ENCODE data around the gene TEDC2. TPM values are rescaled to one million over a fixed set of nuclear protein-coding genes. Genes with fewer than 3 reads are reported as not detected.

Gene TEDC2
- total RNA-seq, 1 experiment from 2014 or later = 30.9 TPM

- DNase-seq = no peak
- no peak overlapping the region for H3K4me3 ChIP-seq
Observed at GRCh38 chr16:2498531-2499253, 38.8 kb downstream of the TEDC2 start.

GRCh38 chr16:2499454-2499853 is 39.5 kb downstream of the TEDC2 start:
- Histone ChIP-seq H3K27me3 (no peaks in the 10 kb centered on the region), H3K4me3 (no peak overlapping the region), H3K9me3 (replicated peaks) (no peaks in the 10 kb centered on the region), H3K27ac (no peak overlapping the region), H3K4me1 (peaks cover 32% of the 10 kb centered on the region), H3K36me3 (no peaks in the 10 kb centered on the region)
- no peak for DNase-seq

More at GRCh38 chr16:2498531-2499253, 38.8 kb downstream of the TEDC2 start:
- Histone ChIP-seq H3K9me3 (replicated peaks) (no peaks in the 10 kb centered on the region), H3K4me1 (peaks cover 32% of the 10 kb centered on the region), H3K27ac (no peak overlapping the region), H3K27me3 (no peaks in the 10 kb centered on the region), H3K36me3 (no peaks in the 10 kb centered on the region)

GRCh38 chr16:2499890-2500429 is 40.1 kb downstream of the TEDC2 start:
- Histone ChIP-seq H3K27ac (no peak overlapping the region), H3K27me3 (no peaks in the 10 kb centered on the region), H3K4me3 (no peak overlapping the region), H3K4me1 (peaks cover 32% of the 10 kb centered on the region), H3K9me3 (replicated peaks) (no peaks in the 10 kb centered on the region), H3K36me3 (no peaks in the 10 kb centered on the region)
- DNase-seq = no peak

- no peak for DNase-seq
- H3K4me1 ChIP-seq = peaks cover 32% of the 10 kb centered on the region
Observed at GRCh38 chr16:2500430-2500917, 40.6 kb downstream of the TEDC2 start.

DNA sequence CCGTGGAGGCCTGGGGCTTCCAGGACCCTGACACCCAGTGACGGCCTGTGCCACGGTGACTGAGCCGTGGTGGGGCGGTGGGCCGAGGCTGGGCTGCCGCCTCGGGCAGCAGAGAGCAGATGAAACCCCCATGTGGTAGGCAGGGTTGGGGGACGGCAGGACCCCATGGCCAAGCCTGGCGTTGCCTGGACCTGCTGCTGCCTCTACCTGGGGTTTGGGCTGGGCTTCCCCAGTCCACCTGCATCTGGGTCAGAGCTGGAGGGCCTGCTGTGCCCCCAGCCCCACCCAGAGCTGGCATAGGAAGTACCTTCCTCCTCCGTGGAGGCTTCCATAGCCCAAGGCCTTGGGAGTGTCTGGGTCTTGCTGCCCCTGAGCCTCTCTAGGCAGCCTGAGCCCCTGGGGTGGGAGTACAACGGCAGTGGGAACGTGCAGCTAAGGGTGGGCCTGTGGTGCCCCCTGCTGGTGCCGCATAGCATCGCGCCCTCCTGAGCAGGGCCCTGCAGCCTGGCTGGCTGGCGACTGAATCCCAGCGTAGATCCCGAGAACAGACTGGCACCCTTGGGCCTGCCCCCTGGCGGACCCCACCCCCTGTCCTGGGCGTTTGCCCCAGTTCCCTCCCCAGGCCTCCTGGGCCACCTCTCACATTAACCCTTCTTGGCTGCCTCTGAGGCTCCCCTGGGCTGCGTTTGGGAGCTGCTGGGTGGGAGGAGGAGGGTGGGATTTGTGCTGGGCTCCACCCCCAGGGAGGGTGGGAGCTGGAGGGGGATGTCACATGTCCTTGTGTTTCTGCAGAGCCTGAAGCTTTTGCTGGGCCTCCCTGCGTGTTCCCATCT is 41.2 kb downstream of the TEDC2 start:
- H3K4me3 ChIP-seq = peak overlapping the region; percentile 25
- H3K36me3 ChIP-seq = no peaks in the 10 kb centered on the region
- H3K4me1 ChIP-seq = peaks cover 32% of the 10 kb centered on the region
- no peaks in the 10 kb centered on the region for H3K9me3 ChIP-seq (replicated peaks)
- H3K27ac ChIP-seq = no peak overlapping the region
- H3K27me3 ChIP-seq = no peaks in the 10 kb centered on the region
- peak; percentile 84 to 90 for DNase-seq

More at GRCh38 chr16:2500430-2500917, 40.6 kb downstream of the TEDC2 start:
- no peaks in the 10 kb centered on the region for H3K36me3 ChIP-seq
- no peaks in the 10 kb centered on the region for H3K9me3 ChIP-seq (replicated peaks)
- H3K27ac ChIP-seq = no peak overlapping the region
- no peaks in the 10 kb centered on the region for H3K27me3 ChIP-seq
- no peak overlapping the region for H3K4me3 ChIP-seq

DNA sequence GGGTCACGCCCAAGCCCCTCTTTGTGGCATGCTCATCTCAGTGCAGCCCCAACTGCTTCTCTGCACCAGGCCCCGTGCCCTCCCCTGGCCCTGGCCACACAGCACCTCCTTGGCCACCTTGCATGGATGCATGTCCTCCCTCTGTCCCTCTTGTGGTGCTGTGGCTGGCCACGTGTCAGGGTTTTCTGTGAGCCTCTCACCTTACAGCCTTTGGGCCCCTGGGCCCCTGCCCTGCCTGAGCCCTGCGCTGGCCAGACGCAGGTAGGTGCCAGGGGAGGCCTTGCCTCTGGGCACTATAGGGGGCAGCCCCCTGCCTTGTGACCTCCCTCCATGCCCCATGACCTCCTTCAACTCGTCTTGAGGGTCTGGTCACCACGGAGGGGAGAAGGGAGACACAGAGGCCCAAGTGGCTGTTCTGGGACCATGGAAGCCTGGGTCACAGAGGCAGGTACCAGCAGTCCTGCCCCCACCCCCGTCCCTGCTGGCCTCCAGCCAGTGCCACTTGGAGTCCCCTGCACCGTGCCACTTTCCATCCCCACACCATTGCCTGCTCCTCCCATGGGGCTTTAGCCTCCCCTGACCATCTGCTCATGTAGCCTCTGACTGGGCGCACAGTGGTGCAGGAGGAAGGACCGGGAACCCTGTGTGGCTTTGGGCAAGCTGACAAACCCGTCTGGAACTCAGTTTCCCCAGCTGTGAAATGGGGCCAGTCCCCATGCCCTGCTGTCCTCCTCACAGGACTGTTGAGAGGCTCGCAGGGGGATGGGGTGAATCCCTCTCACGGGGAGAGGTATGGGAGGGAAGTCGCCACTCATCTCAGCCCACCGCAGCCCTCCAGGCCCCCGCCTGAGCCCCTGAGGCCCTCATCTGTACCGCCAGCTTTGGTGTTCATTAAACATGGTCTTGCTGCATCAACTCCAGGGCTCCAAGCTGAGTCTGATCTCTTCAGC is 42.3 kb downstream of the TEDC2 start:
- H3K36me3 ChIP-seq = no peaks in the 10 kb centered on the region
- no peak overlapping the region for H3K4me3 ChIP-seq
- H3K27me3 ChIP-seq = no peaks in the 10 kb centered on the region
- no peaks in the 10 kb centered on the region for H3K9me3 ChIP-seq (replicated peaks)
- peaks cover 34% of the 10 kb centered on the region for H3K4me1 ChIP-seq
- no peak for DNase-seq
- H3K27ac ChIP-seq = no peak overlapping the region

DNA sequence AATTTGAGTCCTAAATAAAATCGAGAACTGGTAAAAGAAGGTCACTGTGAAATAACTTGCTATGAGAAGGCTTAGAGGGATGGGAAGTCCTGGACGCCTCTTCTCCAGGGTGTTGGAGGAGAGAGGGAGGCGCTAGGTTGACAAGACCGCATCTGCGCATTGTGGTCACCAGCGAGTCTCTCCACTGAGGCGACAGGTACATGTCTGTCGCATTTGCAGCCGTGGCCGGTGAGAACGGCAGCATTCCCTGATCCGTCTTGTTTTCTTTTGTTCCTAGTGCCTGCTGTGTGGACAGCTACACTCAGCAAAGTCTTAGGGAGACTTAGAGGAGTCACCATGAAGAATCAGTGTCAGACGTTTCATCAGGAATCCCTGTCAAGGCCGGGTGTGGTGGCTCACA is 45.8 kb downstream of the TEDC2 start:
- DNase-seq = no peak
- H3K27me3 ChIP-seq = no peaks in the 10 kb centered on the region
- peaks cover 28% of the 10 kb centered on the region for H3K4me1 ChIP-seq
- no peak overlapping the region for H3K27ac ChIP-seq
- H3K36me3 ChIP-seq = no peaks in the 10 kb centered on the region
- no peak overlapping the region for H3K4me3 ChIP-seq
- no peaks in the 10 kb centered on the region for H3K9me3 ChIP-seq (replicated peaks)

DNA sequence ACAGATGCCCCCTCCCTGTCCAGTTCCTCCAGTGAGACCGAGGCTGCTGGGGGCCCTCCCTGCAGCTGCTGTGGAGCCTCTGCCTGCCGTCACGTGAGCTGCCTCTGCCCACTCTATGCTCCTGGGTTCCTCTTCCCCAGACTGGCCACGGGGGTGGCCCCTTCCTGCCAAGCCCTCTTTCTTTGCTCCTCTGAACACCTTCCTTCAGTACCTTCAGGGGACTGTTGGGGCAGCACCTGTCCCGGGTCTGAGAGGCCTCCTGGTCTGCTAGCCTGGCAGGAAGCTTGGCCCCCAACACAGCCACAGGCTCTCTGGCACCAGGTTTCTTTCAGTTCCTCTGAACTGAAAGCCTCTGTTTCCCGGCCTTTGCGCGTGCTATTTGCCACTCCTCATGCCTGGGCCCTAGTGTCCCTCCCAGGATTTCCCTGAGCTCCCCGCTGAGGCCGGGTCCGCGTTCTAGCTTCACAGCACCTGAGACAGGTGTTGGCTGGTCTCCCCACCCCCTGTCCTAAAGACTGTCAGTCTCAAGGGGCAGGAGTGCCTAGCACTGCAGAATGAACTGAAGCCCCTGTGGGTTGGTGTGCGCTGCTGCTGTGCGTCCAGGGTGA is 47.2 kb downstream of the TEDC2 start:
- DNase-seq = peak; percentile 43 to 54
- no peaks in the 10 kb centered on the region for H3K36me3 ChIP-seq
- no peaks in the 10 kb centered on the region for H3K9me3 ChIP-seq (replicated peaks)
- no peak overlapping the region for H3K4me3 ChIP-seq
- peaks cover 19% of the 10 kb centered on the region for H3K4me1 ChIP-seq
- H3K27me3 ChIP-seq = no peaks in the 10 kb centered on the region
- peak overlapping the region; percentile 17; the same call in 1 of the 2 replicates for H3K27ac ChIP-seq

- H3K27ac ChIP-seq = no peak overlapping the region
- no peaks in the 10 kb centered on the region for H3K36me3 ChIP-seq
- H3K4me3 ChIP-seq = no peak overlapping the region
- no peak for DNase-seq
- no peaks in the 10 kb centered on the region for H3K9me3 ChIP-seq (replicated peaks)
- peaks cover 14% of the 10 kb centered on the region for H3K4me1 ChIP-seq
- no peaks in the 10 kb centered on the region for H3K27me3 ChIP-seq
Observed at GRCh38 chr16:2507665-2508064, 47.8 kb downstream of the TEDC2 start.

GRCh38 chr16:2508722-2509400 is 49.0 kb downstream of the TEDC2 start:
- Histone ChIP-seq H3K9me3 (replicated peaks) (no peaks in the 10 kb centered on the region), H3K27ac (no peak overlapping the region)

DNA sequence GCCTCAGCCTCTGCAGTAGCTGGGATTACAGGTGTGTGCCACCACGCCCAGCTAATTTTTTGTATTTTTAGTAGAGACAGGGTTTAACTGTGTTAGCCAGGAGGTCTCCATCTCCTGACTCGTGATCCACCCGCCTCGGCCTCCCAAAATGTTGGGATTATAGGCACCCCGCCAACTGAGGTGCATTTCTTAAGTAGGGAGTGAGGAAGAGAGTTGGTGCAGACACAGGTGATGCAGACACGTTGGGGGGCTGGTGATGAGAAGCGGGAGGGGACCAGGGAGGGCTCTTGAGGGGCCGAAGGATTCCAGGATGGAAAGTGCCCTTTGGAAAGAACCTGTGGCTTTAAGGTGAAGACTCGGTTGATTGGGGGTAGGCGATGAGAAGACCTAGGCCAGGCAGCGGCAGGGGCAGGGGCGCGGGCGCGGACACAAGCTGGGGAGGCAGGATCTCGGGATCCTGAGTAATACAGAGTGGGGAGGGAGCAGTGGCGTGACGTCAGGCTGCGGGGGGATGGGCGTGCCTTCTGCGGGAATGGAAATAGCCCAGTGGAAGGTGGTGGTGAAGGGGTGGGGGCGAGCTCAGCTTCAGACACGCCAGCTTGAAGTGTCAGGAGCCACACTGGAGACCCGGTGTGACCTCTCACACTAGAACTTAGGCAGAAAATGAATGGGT is 51.4 kb downstream of the TEDC2 start:
- H3K27ac ChIP-seq = no peak overlapping the region
- no peaks in the 10 kb centered on the region for H3K27me3 ChIP-seq
- no peak for DNase-seq
- no peaks in the 10 kb centered on the region for H3K9me3 ChIP-seq (replicated peaks)
- H3K36me3 ChIP-seq = no peaks in the 10 kb centered on the region
- H3K4me3 ChIP-seq = no peak overlapping the region
- peaks cover 22% of the 10 kb centered on the region for H3K4me1 ChIP-seq

More at GRCh38 chr16:2508722-2509400, 49.0 kb downstream of the TEDC2 start:
- H3K4me3 ChIP-seq = no peak overlapping the region
- no peaks in the 10 kb centered on the region for H3K36me3 ChIP-seq
- peaks cover 13% of the 10 kb centered on the region for H3K4me1 ChIP-seq
- DNase-seq = no peak
- no peaks in the 10 kb centered on the region for H3K27me3 ChIP-seq

- H3K9me3 ChIP-seq (replicated peaks) = no peaks in the 10 kb centered on the region
- no peak overlapping the region for H3K4me3 ChIP-seq
- no peaks in the 10 kb centered on the region for H3K36me3 ChIP-seq
- H3K27ac ChIP-seq = no peak overlapping the region
- peaks cover 15% of the 10 kb centered on the region for H3K4me1 ChIP-seq
- DNase-seq = no peak
- no peaks in the 10 kb centered on the region for H3K27me3 ChIP-seq
Observed at GRCh38 chr16:2511996-2512734, 52.3 kb downstream of the TEDC2 start.

All from SJCRH30 (cell line).